PFSK-1 (cell line): ENCODE data around the gene COMMD6.

Experiments used
- FOXP2 ChIP-seq: optimal IDR thresholded peaks from 2 replicates; pipeline ENCODE3; 2011; ENCODE audit warnings: borderline replicate concordance, control low read depth, inconsistent platforms; ENCODE audit not compliant: insufficient read depth; ENCODE audit errors: extremely low read length, extremely low read depth
- POLR2AphosphoS5 ChIP-seq: IDR thresholded peaks from 2 replicates; pipeline ENCODE4 v1.6.1; 2012; ENCODE audit warnings: low read depth, mild to moderate bottlenecking, control low read depth, low read length, moderate library complexity
- REST ChIP-seq, 2 experiments: IDR thresholded peaks; 2 replicates each; pipeline versions ENCODE4 v1.6.1 to v1.8.0; 2011 to 2012; ENCODE audit warnings: low read depth in 2 of 2, low read length in 2 of 2, control low read depth in 1 of 2, inconsistent platforms in 1 of 2, mild to moderate bottlenecking in 1 of 2, moderate library complexity in 1 of 2; ENCODE audit not compliant: insufficient read depth in 1 of 2
- SIN3A ChIP-seq: IDR thresholded peaks from 2 replicates; pipeline ENCODE4 v1.6.1; 2012; ENCODE audit warnings: mild to moderate bottlenecking, low read length, moderate library complexity, borderline replicate concordance; ENCODE audit not compliant: insufficient read depth
- TAF1 ChIP-seq: IDR thresholded peaks from 2 replicates; pipeline ENCODE4 v1.6.1; 2012; ENCODE audit warnings: low read length, control low read depth, borderline replicate concordance; ENCODE audit not compliant: insufficient read depth

The COMMD6 gene

GRCh38 chr13:75541287-75541686 lies 3.6 kb upstream of the COMMD6 start:
- TF ChIP-seq REST (IDR thresholded peaks at IDR 0.05; ENCODE audit: insufficient read depth in 1 of 2, low read depth in 2 of 2, low read length in 2 of 2), result no peak
- no peak for TF ChIP-seq POLR2AphosphoS5
- TF ChIP-seq SIN3A, result no peak
- TF ChIP-seq TAF1, result no peak
- TF ChIP-seq FOXP2, result no peak

- TF ChIP-seq REST (IDR thresholded peaks at IDR 0.05; ENCODE audit: insufficient read depth in 1 of 2, low read depth in 2 of 2, low read length in 2 of 2) (no peak), POLR2AphosphoS5 (no peak), TAF1 (no peak), SIN3A (no peak), FOXP2 (no peak)
These were observed 3.8 kb downstream of the COMMD6 start for GRCh38 chr13:75533861-75534260.

GRCh38 chr13:75530549-75530961 lies 7.1 kb downstream of the COMMD6 start:
- TF ChIP-seq SIN3A (no peak), FOXP2 (no peak)

GRCh38 chr13:75521956-75522355 lies 15.7 kb downstream of the COMMD6 start:
- TF ChIP-seq REST (IDR thresholded peaks at IDR 0.05; ENCODE audit: insufficient read depth in 1 of 2, low read depth in 2 of 2, low read length in 2 of 2) (no peak), SIN3A (no peak), TAF1 (no peak), POLR2AphosphoS5 (no peak), FOXP2 (no peak)

- TF ChIP-seq POLR2AphosphoS5 (no peak), TAF1 (no peak), SIN3A (no peak), FOXP2 (no peak), REST (IDR thresholded peaks at IDR 0.05; ENCODE audit: insufficient read depth in 1 of 2, low read depth in 2 of 2, low read length in 2 of 2) (no peak)
These were observed 19.1 kb downstream of the COMMD6 start for GRCh38 chr13:75518439-75519088.
